Right ventricle myocardium inferior (tissue), 1 donor: ENCODE results near the gene PDX1. TPM values are rescaled to one million over a fixed set of nuclear protein-coding genes. Genes with fewer than 3 reads are reported as not detected.
A peak's percentile ranks its signal among the peaks of the same experiment; 100 is the strongest.

Experiments used
- ATAC-seq: fragments of 200-7000 bp; cut with Tn5 transposase; one replicate; pipeline ENCODE4 v1.9.1; 2020; ENCODE audit warnings: mild to moderate bottlenecking, moderate library complexity
- DNase-seq: peaks from one replicate; pipeline ENCODE4 v3.0.0; 2021; ENCODE audit errors: missing footprints
- intact Hi-C: fragments of 100-400 bp; cut with DNase I; formaldehyde crosslinking; loops from one replicate; pipeline ENCODE4 v1.11.0; 2022
- long read RNA-seq: library from polyadenylated mRNA; unstranded; transcript quantifications from one replicate; pipeline ENCODE4 v2.0.0, GENCODE V29; 2021
- total RNA-seq: library from RNA; stranded (reverse); fragmentation: NEBNext Ultra II Directional; extraction: Animal tissue kit (Norgen Biotek cat#: 25700); gene quantifications from one replicate; pipeline ENCODE4 v1.2.1, GENCODE V29; 2021
- donor health status: DM: no; HTN: yes; CAD: no; lungs with severe emphysema.

The PDX1 gene
- not detected for total RNA-seq
- long read RNA-seq, result 0 reads

DNA sequence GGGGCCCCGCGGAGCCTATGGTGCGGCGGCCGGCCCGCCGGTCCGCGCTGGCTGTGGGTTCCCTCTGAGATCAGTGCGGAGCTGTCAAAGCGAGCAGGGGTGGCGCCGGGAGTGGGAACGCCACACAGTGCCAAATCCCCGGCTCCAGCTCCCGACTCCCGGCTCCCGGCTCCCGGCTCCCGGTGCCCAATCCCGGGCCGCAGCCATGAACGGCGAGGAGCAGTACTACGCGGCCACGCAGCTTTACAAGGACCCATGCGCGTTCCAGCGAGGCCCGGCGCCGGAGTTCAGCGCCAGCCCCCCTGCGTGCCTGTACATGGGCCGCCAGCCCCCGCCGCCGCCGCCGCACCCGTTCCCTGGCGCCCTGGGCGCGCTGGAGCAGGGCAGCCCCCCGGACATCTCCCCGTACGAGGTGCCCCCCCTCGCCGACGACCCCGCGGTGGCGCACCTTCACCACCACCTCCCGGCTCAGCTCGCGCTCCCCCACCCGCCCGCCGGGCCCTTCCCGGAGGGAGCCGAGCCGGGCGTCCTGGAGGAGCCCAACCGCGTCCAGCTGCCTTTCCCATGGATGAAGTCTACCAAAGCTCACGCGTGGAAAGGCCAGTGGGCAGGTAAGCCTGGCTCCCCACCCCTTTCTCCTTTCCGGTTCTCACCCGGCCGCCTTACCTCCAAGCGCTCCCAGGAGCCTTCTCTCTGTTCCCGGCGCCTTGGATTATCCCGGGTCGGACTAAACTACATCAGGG is at the start of gene PDX1:
TSS of gene PDX1 (plus strand) at position 67 of the 743 bp plus-strand sequence. CDS start at position 206, 139 bp downstream.
- ATAC-seq (peak; percentile 83), DNase-seq (no peak)
- intact Hi-C loops, result no loop called here

DNA sequence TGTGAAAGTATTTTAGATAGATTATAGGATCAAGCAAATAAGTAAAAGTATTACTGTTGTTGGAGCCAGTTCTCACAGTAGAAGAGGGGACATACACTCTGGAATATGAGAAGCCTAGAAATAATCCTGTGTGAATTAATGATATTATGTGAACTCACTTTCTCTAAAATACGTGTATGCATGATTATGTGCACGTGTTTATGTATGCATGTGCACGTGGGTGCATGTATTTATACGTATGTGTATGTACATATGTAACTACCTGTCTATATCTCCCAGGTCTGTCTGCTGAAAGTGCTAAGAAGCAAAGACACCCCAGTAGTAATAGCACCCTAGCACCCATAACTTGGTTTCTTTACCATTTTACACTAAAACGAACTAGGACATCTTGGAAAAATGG is 41.5 kb upstream of the PDX1 start:
- DNase-seq, result no peak
- intact Hi-C loops, result no loop called here
- ATAC-seq, result no peak

GRCh38 chr13:27889471-27889870 is 30.3 kb upstream of the PDX1 start:
- intact Hi-C loops, result no loop called here
- ATAC-seq, result no peak
- DNase-seq, result no peak

DNA sequence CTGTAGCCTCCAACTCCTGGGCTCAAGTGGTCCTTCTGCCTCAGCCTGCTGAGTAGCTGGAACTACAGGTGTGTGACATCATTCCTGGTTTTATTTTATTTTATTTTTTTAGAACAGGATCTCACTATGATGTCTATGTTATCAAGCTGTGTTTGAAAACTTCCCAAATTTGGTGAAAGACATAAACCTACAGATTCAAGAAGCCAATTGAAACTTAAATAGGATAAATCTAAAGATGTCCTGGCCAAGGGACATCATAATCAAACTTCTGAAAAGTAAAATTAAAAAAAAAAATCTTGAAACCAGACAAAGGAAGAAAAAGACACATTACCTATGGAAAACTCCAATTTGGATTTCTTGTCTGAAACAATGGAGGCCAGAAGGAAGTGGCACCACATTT is 23.1 kb upstream of the PDX1 start:
- no peak for DNase-seq
- no peak for ATAC-seq
- intact Hi-C loops, result no loop called here

DNA sequence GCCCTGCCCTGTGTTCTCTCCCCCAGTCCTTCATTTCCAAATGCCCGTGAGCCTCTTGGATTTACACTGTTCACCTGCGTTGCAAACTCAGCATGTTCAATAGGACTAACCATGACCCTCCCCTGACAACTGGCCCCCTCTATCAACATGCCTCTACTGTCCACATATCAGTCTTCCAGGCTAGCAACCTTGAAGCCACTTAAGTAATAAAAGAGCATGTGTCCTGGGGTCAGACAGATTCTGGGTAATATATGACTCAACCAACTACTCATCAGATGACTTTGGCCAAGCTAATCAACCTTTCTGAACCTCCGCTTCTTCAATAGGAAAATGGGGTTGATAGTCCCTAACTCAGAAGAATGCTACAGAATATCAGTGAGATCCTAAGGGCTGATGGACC is 15.1 kb upstream of the PDX1 start:
- ATAC-seq, result no peak

DNA sequence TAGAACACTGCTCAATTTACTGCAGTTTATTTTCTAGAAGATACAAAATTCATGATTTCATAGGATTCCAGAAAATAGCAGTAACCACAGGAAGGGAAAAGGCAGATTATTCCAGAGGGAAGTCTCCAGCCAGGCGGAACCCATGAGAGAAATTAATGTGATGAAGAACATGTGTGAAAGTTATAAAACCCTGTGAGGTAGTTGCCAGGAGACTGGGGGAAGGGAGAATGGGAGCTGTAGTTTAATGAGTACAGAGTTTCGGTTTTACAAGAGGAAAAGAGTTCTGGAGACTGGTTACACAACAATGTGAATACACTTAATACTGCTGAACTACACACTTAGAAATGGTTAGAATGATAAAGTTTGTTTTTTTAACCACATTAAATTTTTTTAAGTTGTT is 14.2 kb upstream of the PDX1 start:
- DNase-seq, result no peak

More for the DNA sequence above, 15.1 kb upstream of the PDX1 start:
- DNase-seq, result no peak
- intact Hi-C loops, result no loop called here

GRCh38 chr13:27907121-27907787 is 12.5 kb upstream of the PDX1 start:
- no peak for DNase-seq
- no peak for ATAC-seq
- intact Hi-C loops, result no loop called here

More for the DNA sequence above, 14.2 kb upstream of the PDX1 start:
- intact Hi-C loops, result no loop called here
- ATAC-seq, result no peak

DNA sequence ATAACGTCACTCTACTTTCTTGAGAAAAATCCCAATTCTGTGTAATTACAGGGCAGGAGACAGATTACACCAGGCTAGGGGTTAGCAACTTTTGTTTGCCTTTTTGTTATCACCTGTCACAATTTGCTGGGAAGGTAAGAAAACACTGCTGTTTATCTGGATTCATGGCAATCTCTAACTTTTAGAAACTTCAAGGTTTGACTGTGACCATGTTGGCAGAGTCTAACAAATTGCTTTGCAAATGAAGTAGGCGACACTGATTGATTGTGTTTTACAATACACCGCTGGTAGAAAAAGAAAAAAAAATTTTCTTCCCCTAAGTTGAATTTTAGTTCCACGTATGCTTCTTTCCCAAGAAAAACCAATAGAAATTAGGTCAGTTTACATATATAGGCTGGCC is 10.4 kb upstream of the PDX1 start:
- intact Hi-C loops, result no loop called here
- DNase-seq, result no peak
- no peak for ATAC-seq

DNA sequence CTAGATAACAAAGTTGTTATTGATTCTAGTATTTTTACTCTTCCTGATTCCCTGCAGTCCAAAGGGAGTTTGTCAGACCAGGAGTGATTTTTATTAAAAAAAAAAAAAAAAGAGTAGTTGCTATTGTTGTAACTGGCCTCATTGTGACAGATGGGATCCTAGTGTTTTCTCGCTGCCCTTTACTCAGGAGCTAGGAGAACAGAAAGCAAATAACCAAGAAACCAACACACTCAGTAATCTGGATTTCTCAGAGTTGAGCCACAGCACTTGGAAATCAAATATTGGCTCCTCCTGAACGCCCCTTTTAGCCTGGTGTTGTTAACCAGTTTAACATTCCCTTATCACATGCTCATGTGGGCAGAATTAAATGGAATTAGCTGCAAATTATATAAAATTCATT is 8.3 kb upstream of the PDX1 start:
- ATAC-seq (no peak), DNase-seq (no peak)
- intact Hi-C loops, result no loop called here

- ATAC-seq (no peak), DNase-seq (no peak)
- intact Hi-C loops, result no loop called here
These were observed 6.6 kb upstream of the PDX1 start for GRCh38 chr13:27913160-27913559.

DNA sequence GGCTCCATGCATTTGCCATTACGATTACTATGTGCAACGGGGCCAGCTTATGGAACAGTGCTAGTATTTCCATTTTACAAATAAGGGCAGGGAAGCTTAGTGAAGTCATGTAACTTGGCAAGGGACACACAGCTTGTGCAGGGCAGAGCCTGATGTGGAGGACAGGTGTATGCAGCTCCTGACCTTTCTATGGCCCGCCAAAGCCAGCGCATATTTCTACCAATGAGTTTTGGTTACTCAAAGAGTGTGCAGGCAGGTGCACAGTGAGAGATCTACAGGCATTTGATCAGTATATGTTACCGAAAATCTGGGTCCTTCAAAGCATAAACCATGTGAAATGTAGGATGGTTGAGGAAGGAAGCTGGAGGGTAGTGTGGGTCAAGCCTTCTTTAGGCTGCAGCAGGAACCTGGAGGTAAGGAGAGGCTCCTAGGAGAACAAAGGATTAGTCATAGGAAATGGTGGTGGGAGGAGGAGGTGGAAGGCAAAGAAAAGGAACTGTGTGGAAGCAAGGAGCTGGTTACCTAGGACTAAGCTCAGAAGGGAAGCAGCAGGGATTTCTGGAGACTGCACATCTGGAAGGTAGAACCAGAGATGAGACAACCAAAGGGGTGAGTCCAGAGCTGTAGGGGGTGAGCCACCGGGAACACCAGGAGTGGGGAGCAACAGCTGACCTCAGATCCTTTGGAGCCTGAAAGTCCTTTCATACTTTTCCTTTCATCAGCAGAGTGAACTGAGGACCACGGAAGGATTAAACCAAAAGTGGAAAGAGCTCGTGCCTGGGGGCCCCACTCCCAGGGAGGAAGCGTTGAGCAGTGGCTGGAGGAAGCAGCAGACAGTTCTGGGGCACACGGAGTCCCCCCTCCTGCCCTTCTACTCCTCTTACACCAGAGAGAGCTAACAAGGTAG is 4.2 kb upstream of the PDX1 start:
- ATAC-seq, result no peak
- no peak for DNase-seq
- intact Hi-C loops, result no loop called here

- DNase-seq (no peak), ATAC-seq (no peak)
- intact Hi-C loops, result no loop called here
These were observed 2.5 kb upstream of the PDX1 start for GRCh38 chr13:27917121-27917947.

GRCh38 chr13:27918041-27918917 is 1.5 kb upstream of the PDX1 start:
- no peak for ATAC-seq
- DNase-seq, result no peak
- intact Hi-C loops, result no loop called here

- ATAC-seq (no peak), DNase-seq (no peak)
- intact Hi-C loops, result no loop called here
These were observed 712 bp upstream of the PDX1 start for GRCh38 chr13:27918918-27919658.

GRCh38 chr13:27919659-27919933 is 204 bp upstream of the PDX1 start:
- DNase-seq (no peak), ATAC-seq (no peak)
- intact Hi-C loops, result no loop called here

GRCh38 chr13:27920677-27921420 is 1.0 kb downstream of the PDX1 start:
- ATAC-seq (peak; percentile 16), DNase-seq (no peak)
- intact Hi-C loops, result no loop called here
